ENCODE data around the gene NBEA.
"Not testable (repeated sequence)": the region's sequence is repeated elsewhere in the genome, so short reads cannot be mapped to it uniquely, and the experiment has no call there.

NBEA gene

GRCh38 chr13:34959489-34959888, 17.4 kb downstream of the NBEA start:
- DNase-seq (ENCODE audit: low spot score), result no peak

- no peak for DNase-seq (ENCODE audit: low spot score)
Observed at GRCh38 chr13:34964558-34964957, 22.5 kb downstream of the NBEA start.

- DNase-seq (ENCODE audit: low spot score), result no peak
Observed at GRCh38 chr13:34967851-34968562, 25.9 kb downstream of the NBEA start.

GRCh38 chr13:34969539-34969938, 27.5 kb downstream of the NBEA start:
- DNase-seq (ENCODE audit: low spot score), result not testable (repeated sequence)

GRCh38 chr13:34970961-34971360, 28.9 kb downstream of the NBEA start:
- DNase-seq (ENCODE audit: low spot score), result no peak

GRCh38 chr13:34971473-34971872, 29.4 kb downstream of the NBEA start:
- DNase-seq (ENCODE audit: low spot score), result no peak

GRCh38 chr13:34985199-34985598, 43.1 kb downstream of the NBEA start:
- DNase-seq (ENCODE audit: low spot score), result not testable (repeated sequence)

- DNase-seq (ENCODE audit: low spot score), result no peak
Observed at GRCh38 chr13:34988330-34988791, 46.3 kb downstream of the NBEA start.

GRCh38 chr13:34990399-34991214, 48.5 kb downstream of the NBEA start:
- DNase-seq (ENCODE audit: low spot score), result no peak

GRCh38 chr13:34993470-34993869, 51.4 kb downstream of the NBEA start:
- DNase-seq (ENCODE audit: low spot score), result no peak

- DNase-seq (ENCODE audit: low spot score), result not testable (repeated sequence)
Observed at GRCh38 chr13:35003734-35004133, 61.7 kb downstream of the NBEA start.

GRCh38 chr13:35005051-35005450, 63.0 kb downstream of the NBEA start:
- no peak for DNase-seq (ENCODE audit: low spot score)

- DNase-seq (ENCODE audit: low spot score), result no peak
Observed at GRCh38 chr13:35014606-35015213, 72.6 kb downstream of the NBEA start.

GRCh38 chr13:35016362-35017112, 74.5 kb downstream of the NBEA start:
- DNase-seq (ENCODE audit: low spot score), result no peak

- no peak for DNase-seq (ENCODE audit: low spot score)
Observed at GRCh38 chr13:35025314-35025713, 83.2 kb downstream of the NBEA start.

GRCh38 chr13:35028338-35028867, 86.3 kb downstream of the NBEA start:
- DNase-seq (ENCODE audit: low spot score), result no peak

- no peak for DNase-seq (ENCODE audit: low spot score)
Observed at GRCh38 chr13:35039012-35039411, 96.9 kb downstream of the NBEA start.

- no peak for DNase-seq (ENCODE audit: low spot score)
Observed at GRCh38 chr13:35046587-35046986, 104.5 kb downstream of the NBEA start.

- no peak for DNase-seq (ENCODE audit: low spot score)
Observed at GRCh38 chr13:35055705-35056104, 113.6 kb downstream of the NBEA start.

- DNase-seq (ENCODE audit: low spot score), result no peak
Observed at GRCh38 chr13:35057858-35058257, 115.8 kb downstream of the NBEA start.

- not testable (repeated sequence) for DNase-seq (ENCODE audit: low spot score)
Observed at GRCh38 chr13:35058585-35058984, 116.5 kb downstream of the NBEA start.

- DNase-seq (ENCODE audit: low spot score), result no peak
Observed at GRCh38 chr13:35086667-35087066, 144.6 kb downstream of the NBEA start.
